Hematopoietic multipotent progenitor cell treated with erythropoietin and hydrocortisone succinate and interleukin-3 and kit ligand, for 8 days (in vitro differentiated cells): ENCODE results near the gene SCNN1G.
"Not testable (repeated sequence)": the region's sequence is repeated elsewhere in the genome, so short reads cannot be mapped to it uniquely, and the experiment has no call there.

ENCODE experiments used
- DNase-seq: peaks from one replicate; pipeline ENCODE4 v3.0.0-alpha.2; 2015

The SCNN1G gene, protein sequence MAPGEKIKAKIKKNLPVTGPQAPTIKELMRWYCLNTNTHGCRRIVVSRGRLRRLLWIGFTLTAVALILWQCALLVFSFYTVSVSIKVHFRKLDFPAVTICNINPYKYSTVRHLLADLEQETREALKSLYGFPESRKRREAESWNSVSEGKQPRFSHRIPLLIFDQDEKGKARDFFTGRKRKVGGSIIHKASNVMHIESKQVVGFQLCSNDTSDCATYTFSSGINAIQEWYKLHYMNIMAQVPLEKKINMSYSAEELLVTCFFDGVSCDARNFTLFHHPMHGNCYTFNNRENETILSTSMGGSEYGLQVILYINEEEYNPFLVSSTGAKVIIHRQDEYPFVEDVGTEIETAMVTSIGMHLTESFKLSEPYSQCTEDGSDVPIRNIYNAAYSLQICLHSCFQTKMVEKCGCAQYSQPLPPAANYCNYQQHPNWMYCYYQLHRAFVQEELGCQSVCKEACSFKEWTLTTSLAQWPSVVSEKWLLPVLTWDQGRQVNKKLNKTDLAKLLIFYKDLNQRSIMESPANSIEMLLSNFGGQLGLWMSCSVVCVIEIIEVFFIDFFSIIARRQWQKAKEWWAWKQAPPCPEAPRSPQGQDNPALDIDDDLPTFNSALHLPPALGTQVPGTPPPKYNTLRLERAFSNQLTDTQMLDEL

DNA sequence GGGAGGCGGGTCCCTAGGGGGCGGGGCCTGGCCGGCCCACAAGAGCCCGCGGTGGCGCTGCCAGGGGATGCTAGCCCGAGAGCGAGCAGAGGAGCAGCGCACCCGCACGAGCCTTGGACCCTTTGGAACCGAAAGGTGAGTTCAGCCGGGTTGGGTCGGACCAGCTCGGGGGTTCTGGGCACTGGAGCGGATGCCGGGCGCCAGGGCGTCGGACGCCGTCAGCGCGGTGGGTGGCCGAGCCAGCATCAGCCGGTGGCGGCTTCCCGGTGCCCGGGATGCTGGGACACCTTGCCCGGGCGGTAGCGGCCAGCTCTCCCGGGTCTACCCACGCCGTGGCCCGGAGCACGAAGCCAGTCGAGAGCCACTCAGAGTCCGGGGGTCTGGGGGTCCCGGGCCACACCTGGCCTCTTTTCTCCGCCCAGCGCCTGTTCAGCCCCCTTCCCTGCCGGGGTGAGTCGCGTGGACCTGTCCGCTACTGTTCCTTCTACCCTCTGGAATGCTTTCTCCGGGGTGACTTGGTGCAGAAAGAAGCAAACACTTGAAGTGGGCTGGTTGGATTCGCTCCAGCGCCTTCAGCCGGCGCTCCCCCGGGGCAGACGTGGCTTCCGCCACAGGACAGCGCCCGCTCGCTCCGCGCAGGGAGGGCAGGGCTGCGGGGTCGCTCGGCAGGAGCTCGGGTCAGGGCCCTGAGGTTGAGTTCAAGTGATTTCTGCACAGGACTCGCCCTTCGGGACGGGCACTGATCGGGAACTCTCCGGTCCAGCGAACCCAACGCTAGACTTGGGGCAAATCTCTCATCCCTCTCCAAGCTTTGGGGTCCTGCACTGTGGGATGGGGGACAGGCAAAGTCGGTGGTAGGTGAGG, at the start of gene SCNN1G:
TSS of gene SCNN1G (plus strand) at position 67 of the 864 bp plus-strand sequence. CDS start 3,527 bp downstream, outside the sequence.
- no peak for DNase-seq

DNA sequence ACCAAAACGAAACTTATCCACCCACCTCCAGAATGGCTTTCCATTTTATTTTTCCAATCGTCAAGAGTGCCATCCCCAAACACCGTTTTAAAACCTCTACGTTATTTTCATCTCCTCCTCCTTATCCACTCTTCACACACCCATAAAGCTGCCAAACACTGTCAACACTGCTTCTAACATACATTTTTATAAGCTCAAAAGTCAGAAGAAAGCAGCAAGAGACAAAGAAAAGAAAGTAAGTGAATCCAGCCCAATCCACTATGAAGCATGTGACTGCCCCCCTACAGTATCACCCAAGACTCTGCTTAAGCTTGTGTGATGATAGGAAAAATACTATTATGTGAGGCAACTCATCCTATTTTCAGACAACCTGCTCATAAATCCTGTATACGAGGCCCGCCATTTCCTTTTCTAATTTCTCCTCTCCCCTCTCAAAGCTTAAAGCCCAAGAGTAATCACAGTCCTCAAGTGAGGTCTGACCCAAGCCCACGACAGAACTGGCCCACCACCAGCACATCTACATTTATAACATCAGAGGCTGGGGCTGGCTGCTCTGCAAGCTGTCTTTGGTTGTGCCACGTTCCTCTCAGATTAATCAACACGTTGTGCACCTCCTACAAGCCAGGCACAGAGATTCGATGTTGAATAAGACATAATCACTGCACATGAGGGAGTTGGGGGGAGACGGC, 49.6 kb upstream of the SCNN1G start:
- DNase-seq: no peak

DNA sequence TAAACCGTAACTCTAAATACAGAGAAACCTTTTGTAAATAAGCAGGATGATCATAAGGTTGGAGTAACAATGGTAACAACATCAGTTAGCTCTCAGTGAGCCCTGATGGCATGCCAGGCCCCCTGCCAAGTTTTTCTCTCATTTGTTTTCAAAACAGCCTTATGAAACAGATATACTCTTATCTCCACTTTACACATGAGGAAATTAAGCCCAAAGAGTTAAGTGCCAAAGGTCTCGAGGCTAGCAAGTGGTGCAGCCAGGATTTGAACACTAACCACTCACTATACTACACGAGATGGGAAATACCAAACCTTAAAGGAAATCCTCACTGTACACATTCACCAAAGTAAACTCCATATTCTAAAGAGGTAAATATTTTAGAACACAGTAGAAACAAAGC, 48.3 kb upstream of the SCNN1G start:
- DNase-seq: peak; percentile 96

DNA sequence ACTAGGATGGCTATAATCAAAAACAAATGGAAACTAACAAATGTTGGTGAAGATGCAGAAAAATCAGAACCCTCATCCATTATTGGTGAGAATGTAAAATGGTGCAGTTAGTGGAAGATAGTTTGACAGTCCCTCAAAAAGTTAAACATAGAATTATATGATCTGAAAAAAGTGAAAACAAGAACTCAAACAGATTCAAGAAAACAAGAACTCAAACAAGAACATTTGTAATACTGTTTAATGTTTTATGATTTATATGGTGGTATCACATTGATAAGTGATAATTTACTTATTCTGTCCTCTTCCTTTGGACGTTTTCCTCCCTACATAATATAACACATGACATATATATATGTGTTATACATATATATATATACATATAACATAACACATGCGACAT, 45.3 kb upstream of the SCNN1G start:
- no peak for DNase-seq

DNA sequence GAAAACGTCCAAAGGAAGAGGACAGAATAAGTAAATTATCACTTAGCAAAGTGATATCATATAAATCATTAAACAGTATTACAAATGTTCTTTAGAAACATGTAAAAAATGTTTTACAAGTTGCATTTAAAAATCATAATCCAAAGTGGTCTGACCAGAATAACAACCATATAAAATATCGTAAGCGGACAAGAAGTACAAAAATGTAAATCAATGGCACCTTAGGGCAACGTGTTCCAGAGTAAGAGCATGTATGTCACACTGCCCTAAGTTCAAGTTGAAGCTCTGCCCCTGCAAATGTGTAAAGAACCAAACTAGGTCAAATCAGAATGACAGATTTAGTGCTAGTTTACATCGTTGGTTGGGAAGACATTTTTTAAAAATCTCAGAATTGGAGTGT, 44.7 kb upstream of the SCNN1G start:
- DNase-seq: no peak

DNA sequence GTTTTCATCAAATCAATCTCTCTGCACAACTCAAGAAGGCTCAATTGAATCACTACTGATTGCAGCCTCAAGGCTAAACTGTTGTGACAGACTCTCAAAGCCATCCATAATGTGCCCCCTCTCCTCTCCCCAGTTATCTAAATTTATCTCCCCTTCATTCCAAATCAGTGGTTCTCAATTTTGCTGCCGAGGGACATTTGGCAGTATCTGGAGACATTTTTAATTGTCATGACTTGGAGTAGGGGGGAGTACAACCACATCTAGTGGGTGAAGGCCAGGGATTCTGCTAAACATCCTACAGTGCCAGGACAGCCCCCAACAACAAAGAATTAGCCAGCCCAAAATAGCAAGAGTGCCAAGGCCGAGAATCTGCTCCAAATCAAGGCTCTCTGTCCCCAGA, 42.4 kb upstream of the SCNN1G start:
- DNase-seq: no peak

DNA sequence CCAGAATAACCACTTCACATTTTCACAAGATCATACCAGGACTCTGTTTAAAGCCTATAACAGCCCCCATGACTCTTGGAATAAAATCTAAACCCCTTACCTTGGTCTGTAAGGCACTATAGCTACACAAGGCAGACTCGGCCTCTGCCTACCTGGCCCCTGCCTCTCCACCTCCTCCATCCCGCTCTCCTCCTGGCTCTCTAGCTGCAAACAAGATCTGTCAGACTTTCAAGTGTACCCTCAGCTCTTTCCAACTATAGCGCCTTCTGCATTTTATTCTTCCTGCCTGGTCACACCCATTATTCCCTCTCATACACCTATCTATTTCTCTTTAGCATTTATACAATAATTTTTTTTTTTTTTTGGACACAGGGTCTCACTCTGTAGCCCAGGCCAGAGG, 41.5 kb upstream of the SCNN1G start:
- DNase-seq: no peak

DNA sequence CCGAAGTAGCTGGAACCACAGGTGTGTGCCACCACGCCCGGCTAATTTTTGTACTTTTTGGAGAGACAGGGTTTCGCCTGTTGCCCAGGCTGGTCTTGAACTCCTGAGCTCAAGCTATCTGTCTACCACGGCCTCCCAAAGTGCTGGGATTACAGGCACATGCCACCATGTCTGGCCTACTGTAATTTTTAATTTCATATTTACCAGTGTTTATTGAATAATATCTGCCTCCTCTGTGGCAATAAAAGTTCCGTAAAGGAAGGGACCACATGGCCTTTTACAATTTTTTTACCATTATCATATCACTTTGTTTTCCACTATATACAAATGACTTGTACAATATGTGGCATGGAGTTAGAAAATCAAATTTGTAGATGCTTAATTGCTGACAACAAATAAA, 41.0 kb upstream of the SCNN1G start:
- no peak for DNase-seq

DNA sequence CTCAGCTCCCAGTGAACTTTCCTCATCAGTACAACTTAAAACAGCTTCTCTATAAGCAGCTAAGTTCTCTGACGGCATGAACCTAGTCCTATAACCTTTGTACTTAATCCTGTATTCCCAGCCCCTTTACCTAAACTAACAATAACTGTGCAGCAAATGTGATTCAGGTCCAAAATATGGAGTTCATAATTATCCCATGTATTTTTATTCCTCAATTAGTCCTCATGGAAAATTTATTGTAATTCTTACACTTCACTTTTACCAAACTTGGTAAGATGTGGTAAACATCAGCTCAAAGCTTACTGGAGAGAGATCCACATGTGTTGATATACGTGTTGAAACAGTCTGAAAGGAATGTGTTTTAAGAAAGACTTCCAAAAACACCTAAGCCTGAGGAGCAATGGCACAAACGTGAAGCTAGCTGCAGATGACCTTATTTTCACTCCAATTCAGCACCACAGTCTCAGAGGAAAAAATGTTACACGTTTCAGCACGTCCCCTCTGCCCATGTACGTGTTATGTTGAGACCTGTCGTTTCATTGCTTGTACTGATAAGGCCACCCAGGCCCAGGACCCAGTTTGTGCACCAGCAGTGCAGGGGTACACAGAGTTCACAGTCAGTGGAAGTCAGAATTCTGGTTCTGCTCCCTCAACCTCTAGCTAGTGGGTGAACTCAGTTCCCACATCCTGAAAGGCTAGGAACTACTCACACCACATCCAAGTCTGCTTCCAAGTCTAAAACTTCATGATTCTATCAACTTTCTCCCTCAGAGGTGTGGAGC, 40.4 kb upstream of the SCNN1G start:
- peak; percentile 19 for DNase-seq

DNA sequence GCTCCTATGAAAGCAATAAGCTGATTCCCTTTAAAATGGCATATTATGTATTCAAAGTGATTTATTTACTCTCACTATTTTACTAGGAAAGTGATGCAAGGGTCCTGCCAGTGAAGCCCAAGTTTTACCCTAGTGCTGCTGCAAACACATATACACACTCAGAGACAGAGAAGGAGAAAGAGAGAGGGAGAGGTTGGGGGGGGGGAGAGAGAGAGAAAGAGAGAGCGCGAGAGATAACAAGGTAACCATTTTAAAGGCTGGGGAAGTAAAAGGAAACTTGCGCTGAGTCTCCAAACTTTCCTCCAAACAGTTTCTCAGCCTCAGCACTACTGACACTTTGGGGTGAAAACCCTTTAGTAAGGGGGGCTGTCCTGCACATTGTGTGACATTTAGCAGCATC, 39.2 kb upstream of the SCNN1G start:
- DNase-seq: no peak

DNA sequence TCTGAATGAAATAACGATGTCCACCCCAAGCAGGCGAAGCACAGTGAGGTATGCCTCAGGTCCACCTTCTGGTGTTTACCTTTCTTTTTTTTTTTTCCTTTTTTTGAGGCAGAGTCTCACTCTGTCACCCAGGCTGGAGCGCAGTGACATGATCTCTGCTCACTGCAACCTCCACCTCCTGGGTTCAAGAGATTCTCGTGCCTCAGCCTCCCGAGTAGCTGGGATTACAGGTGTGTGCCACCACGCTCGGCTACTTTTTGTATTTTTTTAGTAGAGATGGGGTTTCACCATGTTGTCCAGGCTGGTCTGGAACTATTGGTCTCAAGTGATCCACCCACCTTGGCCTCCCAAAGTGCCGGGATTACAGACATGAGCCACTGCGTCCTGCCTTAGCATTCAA, 38.2 kb upstream of the SCNN1G start:
- DNase-seq: not testable (repeated sequence)

DNA sequence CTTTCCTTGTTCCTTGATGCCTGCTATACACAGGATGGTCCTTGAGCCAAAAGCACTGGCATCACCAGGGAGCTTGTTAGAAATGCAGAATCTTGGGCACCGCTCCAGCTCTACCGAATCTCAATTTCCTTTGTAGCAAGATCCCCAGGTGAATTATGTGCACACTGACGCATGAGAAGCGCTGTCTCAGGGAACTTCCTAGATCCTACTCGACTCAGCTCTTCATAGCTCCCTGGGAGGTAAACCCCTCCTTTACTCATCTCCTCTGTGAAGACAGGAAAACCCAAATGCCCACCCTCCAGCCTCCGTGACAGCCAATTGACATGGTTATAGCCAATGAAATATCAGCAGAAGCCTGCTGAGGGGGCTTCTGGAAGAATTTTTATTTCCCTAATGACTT, 37.4 kb upstream of the SCNN1G start:
- no peak for DNase-seq

DNA sequence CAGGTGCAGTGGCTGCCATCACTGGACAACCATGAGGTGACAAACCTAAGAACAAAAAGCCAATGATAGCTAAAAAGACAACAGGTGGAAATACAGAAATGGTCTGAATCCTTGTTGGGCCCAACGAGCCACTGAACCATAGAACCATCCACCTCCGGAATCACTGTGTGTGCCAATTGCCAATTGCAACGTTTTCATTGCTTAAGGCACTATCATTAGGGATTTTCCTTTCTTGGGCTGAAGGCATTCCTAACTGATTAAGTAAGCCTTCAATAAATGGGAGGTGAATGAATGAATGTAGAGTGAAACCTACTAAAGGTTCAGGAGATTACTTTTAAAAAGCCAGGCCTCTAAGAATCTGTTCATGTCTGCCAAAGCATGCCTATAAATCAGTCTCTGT, 36.9 kb upstream of the SCNN1G start:
- DNase-seq: no peak

DNA sequence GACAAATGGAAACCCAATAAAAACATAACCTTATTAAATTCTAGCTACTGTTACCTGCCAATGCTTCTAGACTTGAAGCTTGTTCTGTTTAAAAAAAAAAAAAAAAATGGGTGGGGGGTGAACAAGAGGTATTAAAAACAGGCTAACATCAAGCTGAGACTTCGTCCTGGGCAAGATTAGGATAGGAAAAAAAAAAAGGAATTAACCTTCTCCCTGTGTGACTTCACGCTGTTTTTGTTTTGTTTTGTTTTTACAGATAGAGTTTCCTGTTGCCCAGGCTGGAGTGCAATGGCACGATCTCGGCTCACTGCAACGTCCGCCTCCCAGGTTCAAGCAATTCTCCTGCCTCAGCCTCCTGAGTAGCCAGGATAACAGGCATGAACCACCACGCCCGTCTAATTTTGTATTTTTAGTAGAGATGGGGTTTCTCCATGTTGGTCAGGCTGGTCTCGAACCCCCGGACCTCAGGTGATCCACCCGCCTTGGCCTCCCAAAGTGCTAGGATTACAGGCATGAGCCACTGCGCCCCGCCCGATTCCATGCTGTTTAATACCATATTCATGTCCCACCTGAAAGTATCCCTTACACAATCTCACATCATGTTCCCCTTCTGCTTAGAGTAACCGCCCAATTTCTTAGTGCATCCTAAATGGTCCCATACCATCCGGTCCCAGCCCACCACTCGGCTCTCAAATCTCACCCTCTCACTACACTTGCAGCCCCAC, 35.5 kb upstream of the SCNN1G start:
- no peak for DNase-seq

DNA sequence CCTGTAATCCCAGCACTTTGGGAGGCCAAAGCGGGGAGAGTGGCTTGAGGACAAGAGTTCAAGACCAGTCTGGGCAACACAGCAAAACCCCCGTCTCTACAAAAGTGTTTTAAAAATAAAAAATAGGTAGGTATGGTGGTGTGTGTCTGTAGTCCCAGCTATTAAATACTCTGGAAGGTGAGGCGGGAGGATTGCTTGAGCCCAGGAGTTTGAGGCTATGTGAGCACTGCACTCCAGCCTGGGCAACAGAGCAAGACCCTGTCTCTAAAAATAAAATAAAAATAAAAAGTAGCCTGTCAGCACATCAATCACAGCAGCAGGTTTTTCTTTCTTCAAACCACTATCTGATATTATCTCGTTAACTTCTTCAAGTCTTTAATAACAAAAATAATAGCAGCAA, 34.9 kb upstream of the SCNN1G start:
- DNase-seq: no peak

DNA sequence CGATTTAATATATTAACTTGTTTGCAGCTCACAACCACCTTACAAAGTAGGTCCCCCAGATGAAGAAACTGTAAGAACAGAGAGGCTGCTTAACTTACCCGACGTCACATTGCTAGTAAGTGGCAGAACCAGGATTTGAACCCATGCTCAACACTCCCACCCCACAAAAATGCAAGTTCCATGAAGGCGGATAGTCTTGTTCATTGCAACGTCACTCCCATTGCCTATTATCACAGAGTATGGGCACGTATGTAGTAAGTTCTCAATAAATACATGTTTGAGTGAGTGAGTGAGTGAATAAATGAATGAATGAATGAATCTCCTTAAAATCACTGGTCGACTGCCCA, 34.4 kb upstream of the SCNN1G start:
- DNase-seq: peak; percentile 32

DNA sequence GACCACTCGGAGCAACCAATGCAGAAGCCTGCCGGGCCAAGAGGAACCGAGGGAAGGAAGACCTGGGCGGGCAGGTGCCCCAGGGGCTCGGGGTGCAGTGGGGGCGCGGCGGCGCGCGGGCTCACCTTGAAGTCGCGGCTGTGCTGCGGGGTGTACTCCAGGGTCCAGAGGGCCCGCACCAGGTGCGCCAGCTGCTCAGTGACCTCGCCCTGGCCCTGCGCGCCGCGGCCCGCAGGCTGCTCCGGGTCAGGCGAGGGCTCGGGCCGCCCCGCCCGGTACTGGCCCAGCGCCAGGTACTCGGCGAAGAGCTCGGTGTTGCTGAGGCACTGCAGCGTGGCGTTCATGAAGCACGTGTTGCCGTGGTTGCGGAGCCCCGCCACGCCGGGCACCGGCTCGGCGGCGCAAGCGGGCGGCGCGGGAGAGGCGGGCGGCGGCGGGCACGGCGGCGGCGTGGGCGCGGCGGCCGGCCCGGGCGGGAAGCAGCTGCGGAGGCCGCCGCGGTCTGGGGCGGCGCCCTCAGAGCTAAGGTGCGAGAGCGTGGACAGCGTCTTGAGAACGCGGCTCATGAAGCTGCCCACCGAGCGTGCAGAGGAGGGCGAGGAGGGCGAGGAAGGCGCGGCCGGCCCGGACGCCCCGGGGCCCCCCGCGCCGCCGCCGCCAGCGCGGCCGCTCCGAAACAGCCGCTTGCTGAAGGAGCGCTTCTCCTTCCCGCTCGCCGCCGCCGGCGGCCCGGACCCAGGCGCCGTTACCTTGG, 33.9 kb upstream of the SCNN1G start:
- peak; percentile 70 for DNase-seq

DNA sequence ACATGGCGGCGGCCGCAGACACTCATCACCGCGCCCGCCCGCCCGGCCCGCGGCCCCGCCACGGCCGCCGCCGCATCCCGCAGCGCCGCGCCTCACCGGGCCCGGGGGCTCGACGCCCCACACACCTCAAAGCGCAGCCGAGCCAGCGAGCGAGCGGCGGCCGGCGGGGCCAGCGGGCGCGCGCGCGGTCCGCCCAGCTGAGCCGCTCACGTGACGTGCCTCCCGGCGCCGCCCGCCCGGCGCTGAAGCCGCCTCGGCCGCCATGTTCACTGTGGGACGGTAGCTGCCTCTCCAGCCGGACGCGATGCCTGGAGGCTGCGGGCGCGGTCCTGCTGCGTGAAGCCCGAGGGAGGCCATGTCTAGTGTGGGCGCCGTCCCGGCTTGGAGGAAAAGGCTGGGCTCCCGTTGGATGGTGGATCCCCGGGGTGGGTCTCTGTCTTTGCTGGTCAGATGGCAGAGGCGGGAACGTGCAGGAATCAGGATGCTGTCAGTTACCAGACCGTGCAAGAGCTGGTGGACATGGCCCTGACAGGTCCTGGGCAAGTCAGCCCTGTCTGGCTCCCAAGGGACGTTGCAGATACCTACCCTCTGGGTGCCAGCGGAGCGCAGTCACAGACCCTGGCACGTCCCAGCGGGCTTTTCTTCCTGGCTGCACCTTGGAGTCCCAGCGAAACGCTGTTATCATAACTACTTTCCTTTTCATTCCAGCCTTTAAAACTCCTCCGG, 33.1 kb upstream of the SCNN1G start, which contains the start of gene USP31:
TSS of gene USP31 (minus strand) at position 186 of the 726 bp plus-strand sequence. CDS start at position 4, 182 bp downstream.
- peak; percentile 94 for DNase-seq

DNA sequence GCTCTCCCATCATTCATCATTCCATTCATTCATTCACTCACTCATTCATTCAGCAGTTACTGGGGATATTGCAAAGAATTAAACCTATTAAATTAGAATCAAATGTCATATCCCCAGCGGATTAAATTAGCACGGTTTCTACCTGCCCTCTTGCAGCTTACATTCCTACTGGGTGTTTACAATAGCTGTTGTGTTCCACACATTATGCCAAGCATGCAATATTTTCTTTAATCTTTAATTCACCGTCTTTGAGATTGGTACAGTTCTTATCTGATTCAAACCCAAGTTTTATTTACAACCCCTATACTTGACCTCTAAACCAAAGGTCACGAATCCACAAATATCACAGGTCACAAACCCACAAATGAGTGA, 32.6 kb upstream of the SCNN1G start:
- DNase-seq: no peak
